K562 treated with DMSO at 1 percent for 4 hours (cell line): ENCODE data around the gene COL11A2. TPM values are rescaled to one million over a fixed set of nuclear protein-coding genes. Genes with fewer than 3 reads are reported as not detected.

Experiments used
- total RNA-seq: library from RNA; unstranded; fragments of 300-600 nt; gene quantifications from 2 replicates; pipeline ENCODE4 v1.2.3, GENCODE V29; 2022; ENCODE audit not compliant: insufficient read depth

COL11A2 gene
- total RNA-seq, result 0.17 and 0.19 TPM in 2 replicates

GRCh38 chr6:33192105-33192646 is at the start of gene COL11A2:
COL11A2 (minus strand) TSS chr6:33192467; CDS start chr6:33192240, 227 bp downstream.

GRCh38 chr6:33208091-33208967 is 16.1 kb upstream of the COL11A2 start, which contains the start of gene RING1:
RING1 (plus strand) TSS chr6:33208500; CDS start chr6:33208823, 323 bp downstream.

DNA sequence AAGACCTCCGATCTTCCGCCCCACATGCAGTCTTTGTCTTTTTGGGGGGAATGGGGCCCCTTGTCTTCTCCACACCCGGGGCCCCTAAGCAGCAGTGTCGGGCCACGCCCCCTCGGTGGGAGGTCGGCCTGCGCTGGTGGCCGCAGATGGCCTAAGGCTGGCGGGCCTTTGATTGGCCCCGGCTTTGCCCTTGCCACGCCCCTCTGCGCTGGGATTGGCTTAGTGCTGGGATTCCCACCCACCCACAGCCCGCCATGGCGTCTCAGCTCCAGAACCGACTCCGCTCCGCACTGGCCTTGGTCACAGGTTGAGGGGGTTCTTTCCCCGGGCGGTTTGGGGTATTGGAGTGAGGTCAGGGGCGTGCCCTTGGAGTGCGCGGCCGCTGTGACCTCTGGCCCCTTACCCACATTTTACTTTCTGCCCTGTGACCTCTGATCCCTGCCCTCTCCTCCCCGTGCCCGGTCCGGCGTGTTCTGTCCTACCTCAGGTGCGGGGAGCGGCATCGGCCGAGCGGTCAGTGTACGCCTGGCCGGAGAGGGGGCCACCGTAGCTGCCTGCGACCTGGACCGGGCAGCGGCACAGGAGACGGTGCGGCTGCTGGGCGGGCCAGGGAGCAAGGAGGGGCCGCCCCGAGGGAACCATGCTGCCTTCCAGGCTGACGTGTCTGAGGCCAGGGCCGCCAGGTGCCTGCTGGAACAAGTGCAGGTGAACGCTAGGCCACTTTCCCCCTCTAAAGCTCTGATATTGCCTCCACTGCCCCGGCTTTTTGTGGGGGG is 12.3 kb upstream of the COL11A2 start, which contains the start of gene HSD17B8:
TSS of gene HSD17B8 (plus strand) at position 241 of the 776 bp plus-strand sequence. CDS start at position 255, 14 bp downstream.

GRCh38 chr6:33200219-33201146 is 8.2 kb upstream of the COL11A2 start, which contains the start of the genes RXRB and SLC39A7:
RXRB (minus strand) TSS chr6:33200665; CDS start chr6:33200476, 189 bp downstream.
SLC39A7 (plus strand) TSS chr6:33200867; CDS start chr6:33201246, 379 bp downstream.

Other genes starting within 250 kb of the COL11A2 start
- gene HLA-DMA, start 239.4 kb downstream of the COL11A2 start, total RNA-seq, result 0.75 TPM in 1 of 2 replicates, not detected in the other
- 180 and 276 TPM in 2 replicates for gene BRD2, start 223.9 kb downstream of the COL11A2 start, total RNA-seq
- gene HLA-DOA, start 182.9 kb downstream of the COL11A2 start, total RNA-seq, result not detected in 2 replicates
- gene HLA-DPA1, start 118.8 kb downstream of the COL11A2 start, total RNA-seq, result not detected in 2 replicates
- gene HLA-DPB1, start 116.5 kb downstream of the COL11A2 start, total RNA-seq, result not detected in 2 replicates
- gene RXRB, start 8.2 kb upstream of the COL11A2 start, total RNA-seq, result 26.4 and 32.8 TPM in 2 replicates
- 148 and 178 TPM in 2 replicates for gene SLC39A7, start 8.4 kb upstream of the COL11A2 start, total RNA-seq
- gene HSD17B8, start 12.2 kb upstream of the COL11A2 start, total RNA-seq, result 10.2 and 19.0 TPM in 2 replicates
- 48.6 and 58.0 TPM in 2 replicates for gene RING1, start 16.0 kb upstream of the COL11A2 start, total RNA-seq
- gene VPS52, start 79.4 kb upstream of the COL11A2 start, total RNA-seq, result 25.9 and 40.7 TPM in 2 replicates
- gene RPS18, start 79.6 kb upstream of the COL11A2 start, total RNA-seq, result 12,597 and 13,607 TPM in 2 replicates
- gene B3GALT4, start 84.7 kb upstream of the COL11A2 start, total RNA-seq, result 0.64 and 1.3 TPM in 2 replicates
- gene WDR46, start 96.8 kb upstream of the COL11A2 start, total RNA-seq, result 53.8 and 54.5 TPM in 2 replicates
- 155 and 182 TPM in 2 replicates for gene PFDN6, start 97.1 kb upstream of the COL11A2 start, total RNA-seq
- 31.0 and 34.6 TPM in 2 replicates for gene RGL2, start 106.5 kb upstream of the COL11A2 start, total RNA-seq
- gene TAPBP, start 121.6 kb upstream of the COL11A2 start, total RNA-seq, result 141 and 157 TPM in 2 replicates
- 6.4 and 8.1 TPM in 2 replicates for gene ZBTB22, start 125.3 kb upstream of the COL11A2 start, total RNA-seq
- 48.7 and 57.6 TPM in 2 replicates for gene DAXX, start 130.5 kb upstream of the COL11A2 start, total RNA-seq
- gene KIFC1, start 199.4 kb upstream of the COL11A2 start, total RNA-seq, result 83.0 and 95.7 TPM in 2 replicates
- 62.6 and 67.2 TPM in 2 replicates for gene PHF1, start 218.5 kb upstream of the COL11A2 start, total RNA-seq
- gene CUTA, start 225.6 kb upstream of the COL11A2 start, total RNA-seq, result 395 and 427 TPM in 2 replicates
- gene SYNGAP1, start 227.6 kb upstream of the COL11A2 start, total RNA-seq, result 6.6 and 10.9 TPM in 2 replicates